Vagina (tissue), 2 donors: ENCODE results near the gene CCDC169. TPM values are rescaled to one million over a fixed set of nuclear protein-coding genes. Genes with fewer than 3 reads are reported as not detected.

ENCODE experiments used
- DNase-seq, 2 donors: peaks; one replicate each; pipeline ENCODE4 v3.0.0-alpha.2; 2017; ENCODE audit errors: extremely low spot score in 2 of 2
- H3K27ac ChIP-seq: fragments of 200-600 bp; sonication (generic); one replicate; pipeline ENCODE4 v1.5.1; 2019
- H3K27me3 ChIP-seq: fragments of 200-600 bp; sonication (generic); one replicate; pipeline ENCODE4 v1.5.1; 2019
- H3K36me3 ChIP-seq, 2 donors: fragments of 200-600 bp; sonication (generic); one replicate each; pipeline ENCODE4 v1.5.1; 2017 to 2019
- H3K4me1 ChIP-seq: fragments of 200-600 bp; sonication (generic); one replicate; pipeline ENCODE4 v1.5.1; 2019
- H3K4me3 ChIP-seq, 2 donors: fragments of 200-600 bp; sonication (generic); 1 replicate in 1 of 2; 2 replicates in 1 of 2; pipeline ENCODE4 v1.5.1; 2016 to 2019
- H3K9me3 ChIP-seq: fragments of 200-600 bp; sonication (generic); one replicate; pipeline ENCODE4 v1.5.1; 2019
- CTCF ChIP-seq, 3 experiments: fragments of 450-650 bp in 2 of 3; fragments of 200-600 bp in 1 of 3; sonication (generic) in 1 of 3; IDR thresholded peaks; one replicate each; pipeline ENCODE4 v1.5.1; 2017 to 2019; ENCODE audit warnings: antibody characterized with exemption in 3 of 3, mild to moderate bottlenecking in 2 of 3, moderate library complexity in 2 of 3
- POLR2A ChIP-seq, 2 donors: fragments of 450-650 bp; IDR thresholded peaks; one replicate each; pipeline ENCODE4 v1.6.1; 2017; ENCODE audit warnings: antibody characterized with exemption in 2 of 2, mild to moderate bottlenecking in 2 of 2, moderate library complexity in 2 of 2
- POLR2AphosphoS5 ChIP-seq, 2 donors: sonication (generic); formaldehyde crosslinking; IDR thresholded peaks; one replicate each; pipeline ENCODE4 v1.9.0; 2017; ENCODE audit warnings: antibody characterized with exemption in 2 of 2, mild to moderate bottlenecking in 2 of 2, low read depth in 1 of 2; ENCODE audit not compliant: insufficient read depth in 1 of 2
- intact Hi-C: fragments of 100-400 bp; cut with DNase I; formaldehyde crosslinking; loops from one replicate; pipeline ENCODE4 v1.15.1; 2023
- total RNA-seq: library from RNA; depleted of rRNA; stranded (reverse); fragments of >200 nt; gene quantifications from one replicate; pipeline ENCODE4 v1.2.3, GENCODE V29; 2016

Gene CCDC169
- total RNA-seq, 1 donor from 2014 or later = not detected

GRCh38 chr13:36207672-36208071 is 89.9 kb downstream of the CCDC169 start:
- H3K4me3 ChIP-seq = no peak overlapping the region
- no peaks in the 10 kb centered on the region for H3K36me3 ChIP-seq
- H3K27me3 ChIP-seq = no peaks in the 10 kb centered on the region
- TF ChIP-seq CTCF (IDR thresholded peaks at IDR 0.05) (no peak), POLR2A (IDR thresholded peaks at IDR 0.05) (no peak), POLR2AphosphoS5 (IDR thresholded peaks at IDR 0.05; ENCODE audit: insufficient read depth in 1 of 2, low read depth in 1 of 2) (no peak)
- H3K27ac ChIP-seq = no peak overlapping the region
- no peaks in the 10 kb centered on the region for H3K4me1 ChIP-seq
- intact Hi-C loops = no loop called here
- H3K9me3 ChIP-seq = no peaks in the 10 kb centered on the region
- no peak for DNase-seq

- TF ChIP-seq CTCF (IDR thresholded peaks at IDR 0.05) (no peak), POLR2AphosphoS5 (IDR thresholded peaks at IDR 0.05; ENCODE audit: insufficient read depth in 1 of 2, low read depth in 1 of 2) (no peak), POLR2A (IDR thresholded peaks at IDR 0.05) (no peak)
- Histone ChIP-seq H3K4me1 (no peaks in the 10 kb centered on the region), H3K4me3 (no peak overlapping the region), H3K36me3 (no peaks in the 10 kb centered on the region), H3K9me3 (no peaks in the 10 kb centered on the region), H3K27me3 (no peaks in the 10 kb centered on the region), H3K27ac (no peak overlapping the region)
- intact Hi-C loops = no loop called here
- no peak for DNase-seq
Observed at GRCh38 chr13:36193151-36193855, 104.3 kb downstream of the CCDC169 start.

GRCh38 chr13:36192166-36192565 is 105.4 kb downstream of the CCDC169 start:
- no peak for DNase-seq
- no peak for TF ChIP-seq CTCF (IDR thresholded peaks at IDR 0.05)
- TF ChIP-seq POLR2AphosphoS5 (IDR thresholded peaks at IDR 0.05; ENCODE audit: insufficient read depth in 1 of 2, low read depth in 1 of 2) = no peak
- no peak for TF ChIP-seq POLR2A (IDR thresholded peaks at IDR 0.05)
- intact Hi-C loops = no loop called here
- no peaks in the 10 kb centered on the region for H3K36me3 ChIP-seq
- H3K9me3 ChIP-seq = no peaks in the 10 kb centered on the region
- no peak overlapping the region for H3K4me3 ChIP-seq
- H3K27me3 ChIP-seq = no peaks in the 10 kb centered on the region
- no peak overlapping the region for H3K27ac ChIP-seq
- H3K4me1 ChIP-seq = no peaks in the 10 kb centered on the region

- H3K4me3 ChIP-seq = no peak overlapping the region
- DNase-seq = no peak
- no peaks in the 10 kb centered on the region for H3K9me3 ChIP-seq
- intact Hi-C loops = no loop called here
- TF ChIP-seq POLR2AphosphoS5 (IDR thresholded peaks at IDR 0.05; ENCODE audit: insufficient read depth in 1 of 2, low read depth in 1 of 2) (no peak), POLR2A (IDR thresholded peaks at IDR 0.05) (no peak), CTCF (IDR thresholded peaks at IDR 0.05) (no peak)
- H3K27me3 ChIP-seq = no peaks in the 10 kb centered on the region
- no peak overlapping the region for H3K27ac ChIP-seq
- no peaks in the 10 kb centered on the region for H3K36me3 ChIP-seq
- H3K4me1 ChIP-seq = no peaks in the 10 kb centered on the region
Observed at GRCh38 chr13:36190771-36191170, 106.8 kb downstream of the CCDC169 start.

GRCh38 chr13:36188441-36188840 is 109.2 kb downstream of the CCDC169 start:
- H3K4me3 ChIP-seq = no peak overlapping the region

More at GRCh38 chr13:36188441-36188840, 109.2 kb downstream of the CCDC169 start:
- intact Hi-C loops = no loop called here
- H3K9me3 ChIP-seq = no peaks in the 10 kb centered on the region
- no peaks in the 10 kb centered on the region for H3K27me3 ChIP-seq
- no peak overlapping the region for H3K27ac ChIP-seq
- H3K36me3 ChIP-seq = no peaks in the 10 kb centered on the region
- no peaks in the 10 kb centered on the region for H3K4me1 ChIP-seq
- DNase-seq = no peak
- TF ChIP-seq POLR2AphosphoS5 (IDR thresholded peaks at IDR 0.05; ENCODE audit: insufficient read depth in 1 of 2, low read depth in 1 of 2) (no peak), CTCF (IDR thresholded peaks at IDR 0.05) (no peak), POLR2A (IDR thresholded peaks at IDR 0.05) (no peak)
